SH-SY5Y (cell line): ENCODE measurements around the gene GBP4.

Source experiments
- GATA2 ChIP-seq: IDR thresholded peaks from 2 replicates; pipeline ENCODE4 v1.6.1; 2011; ENCODE audit warnings: mild to moderate bottlenecking, low read depth, low read length
- GATA3 ChIP-seq: IDR thresholded peaks from 2 replicates; pipeline ENCODE4 v1.6.1; 2011; ENCODE audit warnings: low read depth, mild to moderate bottlenecking, low read length, moderate library complexity

- TF ChIP-seq GATA2 = no peak
- no peak for TF ChIP-seq GATA3
Observed at GRCh38 chr1:89243046-89243445, 44.3 kb upstream of the GBP4 start.
